Measurements from ENCODE around the gene NEURL1. TPM values are rescaled to one million over a fixed set of nuclear protein-coding genes. Genes with fewer than 3 reads are reported as not detected.

The NEURL1 gene
- total RNA-seq, 1 donor from 2014 or later = 4.2 TPM

DNA sequence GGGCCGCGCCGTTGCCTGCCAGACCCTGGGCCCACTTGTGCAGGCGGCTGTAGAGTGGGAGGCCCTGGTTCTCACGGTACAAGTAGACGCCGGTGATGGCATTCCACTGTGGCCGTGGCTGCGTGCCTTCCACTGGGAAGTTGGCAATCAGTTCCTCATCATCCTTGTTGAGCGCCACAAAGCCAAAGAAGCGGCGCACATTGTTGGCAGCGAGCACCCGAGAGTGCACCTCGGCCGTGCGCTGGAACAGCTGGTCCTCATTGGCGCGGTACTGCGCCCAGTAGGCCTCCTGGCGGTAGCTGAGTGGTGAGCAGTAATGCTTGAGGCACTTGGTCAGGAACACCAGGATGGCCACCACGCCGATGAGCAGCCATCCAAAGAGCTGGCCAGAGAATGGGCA is 46.3 kb upstream of the NEURL1 start:
- Histone ChIP-seq H3K4me1 (peaks cover 77% of the 10 kb centered on the region), H3K4me3 (peak overlapping the region in 1 of 2 donors; percentile 6), H3K36me3 (peaks cover 0 to 67% of the 10 kb centered on the region in 2 donors), H3K9me3 (no peaks in the 10 kb centered on the region), H3K27ac (peak overlapping the region; percentile 89), H3K27me3 (no peaks in the 10 kb centered on the region)
- TF ChIP-seq POLR2A (IDR thresholded peaks at IDR 0.05) = no peak
- TF ChIP-seq, protein P1, sequence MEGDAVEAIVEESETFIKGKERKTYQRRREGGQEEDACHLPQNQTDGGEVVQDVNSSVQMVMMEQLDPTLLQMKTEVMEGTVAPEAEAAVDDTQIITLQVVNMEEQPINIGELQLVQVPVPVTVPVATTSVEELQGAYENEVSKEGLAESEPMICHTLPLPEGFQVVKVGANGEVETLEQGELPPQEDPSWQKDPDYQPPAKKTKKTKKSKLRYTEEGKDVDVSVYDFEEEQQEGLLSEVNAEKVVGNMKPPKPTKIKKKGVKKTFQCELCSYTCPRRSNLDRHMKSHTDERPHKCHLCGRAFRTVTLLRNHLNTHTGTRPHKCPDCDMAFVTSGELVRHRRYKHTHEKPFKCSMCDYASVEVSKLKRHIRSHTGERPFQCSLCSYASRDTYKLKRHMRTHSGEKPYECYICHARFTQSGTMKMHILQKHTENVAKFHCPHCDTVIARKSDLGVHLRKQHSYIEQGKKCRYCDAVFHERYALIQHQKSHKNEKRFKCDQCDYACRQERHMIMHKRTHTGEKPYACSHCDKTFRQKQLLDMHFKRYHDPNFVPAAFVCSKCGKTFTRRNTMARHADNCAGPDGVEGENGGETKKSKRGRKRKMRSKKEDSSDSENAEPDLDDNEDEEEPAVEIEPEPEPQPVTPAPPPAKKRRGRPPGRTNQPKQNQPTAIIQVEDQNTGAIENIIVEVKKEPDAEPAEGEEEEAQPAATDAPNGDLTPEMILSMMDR (IDR thresholded peaks at IDR 0.05) = no peak
- intact Hi-C loops (cut with DNase I) = no loop called here
- DNase-seq (ENCODE audit: extremely low spot score in 2 of 2) = no peak

DNA sequence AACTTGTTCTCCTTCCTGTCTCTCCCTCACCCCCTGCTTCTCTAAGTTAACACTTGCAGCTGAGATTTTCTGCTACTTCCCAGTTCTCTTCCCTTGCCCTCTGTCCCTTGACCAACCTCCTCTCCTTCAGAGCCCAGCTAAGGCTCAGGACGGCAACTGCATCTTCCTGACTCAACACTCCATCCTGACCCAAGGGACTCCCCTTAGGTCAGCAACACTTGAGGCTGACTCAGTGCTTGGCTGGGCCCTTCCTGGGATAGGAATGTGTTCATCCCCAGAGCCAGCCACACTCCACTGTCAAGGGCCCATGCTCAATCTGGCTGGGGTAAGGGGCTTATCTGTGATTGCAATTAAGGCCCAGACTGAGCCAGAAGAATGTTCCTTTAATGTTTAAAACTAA is 44.8 kb upstream of the NEURL1 start:
- peak overlapping the region; percentile 71 to 76 for H3K4me3 ChIP-seq
- intact Hi-C loops (cut with DNase I) = no loop called here
- peaks cover 79% of the 10 kb centered on the region for H3K4me1 ChIP-seq
- H3K9me3 ChIP-seq = no peaks in the 10 kb centered on the region
- peaks cover 0 to 52% of the 10 kb centered on the region in 2 donors for H3K36me3 ChIP-seq
- H3K27ac ChIP-seq = peak overlapping the region; percentile 89
- H3K27me3 ChIP-seq = no peaks in the 10 kb centered on the region
- peak in 1 of 2 donors; percentile 94 for DNase-seq (ENCODE audit: extremely low spot score in 2 of 2)
- TF ChIP-seq POLR2AphosphoS5 (IDR thresholded peaks at IDR 0.05; ENCODE audit: insufficient read depth in 1 of 2, low read depth in 1 of 2) (peak; percentile 42 to 46), POLR2A (IDR thresholded peaks at IDR 0.05) (peak in 1 of 2 donors; percentile 24)
- TF ChIP-seq, protein P1 (IDR thresholded peaks at IDR 0.05) = no peak

DNA sequence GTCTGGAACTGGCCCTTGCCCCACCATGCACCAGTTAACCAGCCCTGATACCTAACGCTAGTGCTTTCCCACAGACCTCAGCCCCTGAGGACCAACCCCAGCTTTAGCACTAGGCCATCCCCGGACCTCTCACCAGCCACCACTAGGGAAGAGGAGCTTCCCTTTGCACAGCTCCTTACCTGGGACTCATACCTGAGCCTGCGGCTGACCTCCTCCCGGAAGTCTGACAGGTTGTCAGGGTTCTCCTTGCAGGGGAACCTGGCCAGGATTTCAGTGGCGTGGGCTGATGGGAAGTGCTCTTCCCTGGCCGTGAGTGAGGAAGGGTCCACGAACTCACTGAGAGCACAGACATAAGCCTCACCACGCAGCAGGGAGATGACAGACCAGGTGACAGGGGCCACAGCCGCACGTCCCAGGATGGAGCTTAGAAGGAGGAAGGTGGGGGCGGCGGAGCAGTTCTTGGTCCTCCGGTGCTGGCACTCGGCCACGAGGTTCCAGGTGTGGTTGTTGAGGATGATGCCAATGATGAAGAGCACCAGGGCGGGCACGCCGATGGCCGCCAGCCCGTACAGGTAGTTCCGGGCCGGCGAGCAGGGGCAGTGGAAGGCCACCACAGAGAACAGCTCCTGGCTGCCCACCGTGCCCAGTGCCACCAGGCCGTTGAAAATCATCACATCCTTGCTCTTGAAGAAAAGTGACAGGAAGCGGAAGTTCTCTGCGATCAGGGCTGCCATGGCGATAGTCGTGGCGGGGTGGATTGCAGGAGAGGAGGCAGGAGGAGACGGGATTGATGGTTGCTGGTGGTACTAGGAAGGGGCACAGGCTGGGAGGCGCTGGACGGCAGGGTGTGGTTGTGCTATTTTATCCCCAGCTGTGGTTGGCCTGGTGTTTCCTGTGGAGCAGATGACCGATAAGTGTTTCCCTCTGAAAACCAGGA is 44.0 kb upstream of the NEURL1 start:
- TF ChIP-seq, protein P1 (IDR thresholded peaks at IDR 0.05) = no peak
- TF ChIP-seq POLR2A (IDR thresholded peaks at IDR 0.05) (no peak), POLR2AphosphoS5 (IDR thresholded peaks at IDR 0.05; ENCODE audit: insufficient read depth in 1 of 2, low read depth in 1 of 2) (no peak)
- intact Hi-C loops (cut with DNase I) = no loop called here
- Histone ChIP-seq H3K9me3 (no peaks in the 10 kb centered on the region), H3K27me3 (no peaks in the 10 kb centered on the region), H3K4me3 (peak overlapping the region; percentile 71 to 76), H3K27ac (peak overlapping the region; percentile 89), H3K4me1 (peaks cover 76% of the 10 kb centered on the region), H3K36me3 (peaks cover 0 to 45% of the 10 kb centered on the region in 2 donors)
- no peak for DNase-seq (ENCODE audit: extremely low spot score in 2 of 2)

DNA sequence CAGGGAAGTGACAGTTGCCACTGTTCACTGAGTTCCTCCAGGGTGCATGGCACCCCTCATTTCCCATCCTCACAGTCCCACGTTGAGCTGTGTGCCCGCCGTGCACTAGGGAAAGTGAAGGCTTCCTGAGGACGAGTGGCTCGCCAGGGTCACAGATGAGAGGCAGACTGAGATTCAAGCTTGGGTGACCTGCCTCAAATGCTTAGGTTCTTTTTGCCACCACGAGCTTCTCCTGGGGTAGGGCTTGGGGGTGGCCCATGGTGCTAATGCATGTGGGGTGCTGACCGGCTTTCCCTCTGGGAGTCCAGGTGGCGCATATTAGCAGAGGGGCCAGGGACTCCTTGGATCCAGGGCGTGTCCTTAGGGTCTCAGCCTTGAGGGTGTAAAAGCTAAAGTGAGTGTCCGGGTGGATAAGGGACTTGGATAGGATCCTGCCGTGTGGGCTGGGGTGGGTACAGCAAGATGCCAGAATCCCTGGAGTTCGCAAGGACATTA is 43.3 kb upstream of the NEURL1 start:
- TF ChIP-seq POLR2A (IDR thresholded peaks at IDR 0.05) (no peak), POLR2AphosphoS5 (IDR thresholded peaks at IDR 0.05; ENCODE audit: insufficient read depth in 1 of 2, low read depth in 1 of 2) (no peak)
- TF ChIP-seq, protein P1 (IDR thresholded peaks at IDR 0.05) = no peak
- H3K4me3 ChIP-seq = peak overlapping the region; percentile 71 to 76
- DNase-seq (ENCODE audit: extremely low spot score in 2 of 2) = no peak
- intact Hi-C loops (cut with DNase I) = no loop called here
- H3K36me3 ChIP-seq = peaks cover 0 to 38% of the 10 kb centered on the region in 2 donors
- H3K9me3 ChIP-seq = no peaks in the 10 kb centered on the region
- peaks cover 68% of the 10 kb centered on the region for H3K4me1 ChIP-seq
- no peaks in the 10 kb centered on the region for H3K27me3 ChIP-seq
- H3K27ac ChIP-seq = peak overlapping the region; percentile 89

All from vagina (tissue), 2 donors.